Measurements from ENCODE around the gene CHRNB1. TPM values are rescaled to one million over a fixed set of nuclear protein-coding genes. Genes with fewer than 3 reads are reported as not detected.

Gene CHRNB1
- total RNA-seq, 1 experiment from 2014 or later = 1.7 TPM

DNA sequence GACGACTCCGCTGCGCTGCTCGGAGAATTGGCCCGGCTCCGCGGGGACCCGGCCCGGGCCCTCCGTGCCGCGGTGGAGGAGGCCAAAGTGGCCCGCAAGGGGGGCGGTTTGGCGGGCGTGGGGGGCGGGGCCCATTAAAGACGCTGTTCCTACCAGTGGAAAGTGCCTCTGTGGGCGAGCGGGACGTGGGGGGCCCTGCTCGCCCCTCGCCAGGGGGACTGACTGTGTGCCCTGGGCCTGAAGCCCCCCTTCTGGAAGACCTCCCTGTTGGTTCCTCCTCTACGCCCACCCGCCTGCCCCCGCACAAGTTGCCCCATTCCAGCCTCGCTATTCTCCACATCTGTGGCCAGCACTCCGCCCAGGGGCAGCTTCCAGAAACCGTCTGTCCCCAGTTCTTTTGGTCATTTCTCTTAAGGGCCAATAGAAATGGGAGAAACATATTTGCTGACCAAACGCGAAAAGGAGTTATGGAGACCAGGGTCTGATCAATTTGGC lies 7.4 kb upstream of the CHRNB1 start:
- H3K27me3 ChIP-seq (replicated peaks; ENCODE audit: control insufficient read depth, insufficient read depth, low read length) = no peaks in the 10 kb centered on the region
- Mint-ChIP-seq H3K4me3 (ENCODE audit: unreplicated experiment) (peak overlapping the region; percentile 81), H3K9me3 (ENCODE audit: unreplicated experiment) (no peaks in the 10 kb centered on the region), H3K27me3 (ENCODE audit: insufficient read depth, unreplicated experiment) (no peaks in the 10 kb centered on the region), H3K36me3 (ENCODE audit: insufficient read depth, unreplicated experiment) (peaks cover 23% of the 10 kb centered on the region), H3K4me1 (ENCODE audit: low read depth, unreplicated experiment) (peaks cover 6% of the 10 kb centered on the region), H3K27ac (ENCODE audit: unreplicated experiment) (peak overlapping the region; percentile 95)
- no peaks in the 10 kb centered on the region for H3K9me3 ChIP-seq
- intact Hi-C loops (cut with micrococcal nuclease; ENCODE audit: unreplicated experiment) = loop anchor here (1.0 to 5.0 kb wide), 3 partner anchors 46 to 250 kb away; partner anchors contain the start of genes TMEM95, TP53 and WRAP53
- ChIA-PET CTCF (interaction anchor here (0.6 to 2.9 kb wide), 10 partner anchors 18 to 123 kb away, joined by 3 to 21 read pairs (median 4); partner anchors contain the start of genes TMEM256, TNFSF13 and ZBTB4), POLR2A (interaction anchor here (0.5 to 2.9 kb wide), 3 partner anchors 27 to 47 kb away, joined by 3 to 38 read pairs (median 4); partner anchors contain the start of genes POLR2A and TMEM256)
- BruUV-seq (replicated peaks) = no TSS peak
- peak overlapping the region; percentile 28 for H3K4me3 ChIP-seq (ENCODE audit: low read depth, low read length)
- no peak for DNase-seq
- TF ChIP-seq, protein P1, sequence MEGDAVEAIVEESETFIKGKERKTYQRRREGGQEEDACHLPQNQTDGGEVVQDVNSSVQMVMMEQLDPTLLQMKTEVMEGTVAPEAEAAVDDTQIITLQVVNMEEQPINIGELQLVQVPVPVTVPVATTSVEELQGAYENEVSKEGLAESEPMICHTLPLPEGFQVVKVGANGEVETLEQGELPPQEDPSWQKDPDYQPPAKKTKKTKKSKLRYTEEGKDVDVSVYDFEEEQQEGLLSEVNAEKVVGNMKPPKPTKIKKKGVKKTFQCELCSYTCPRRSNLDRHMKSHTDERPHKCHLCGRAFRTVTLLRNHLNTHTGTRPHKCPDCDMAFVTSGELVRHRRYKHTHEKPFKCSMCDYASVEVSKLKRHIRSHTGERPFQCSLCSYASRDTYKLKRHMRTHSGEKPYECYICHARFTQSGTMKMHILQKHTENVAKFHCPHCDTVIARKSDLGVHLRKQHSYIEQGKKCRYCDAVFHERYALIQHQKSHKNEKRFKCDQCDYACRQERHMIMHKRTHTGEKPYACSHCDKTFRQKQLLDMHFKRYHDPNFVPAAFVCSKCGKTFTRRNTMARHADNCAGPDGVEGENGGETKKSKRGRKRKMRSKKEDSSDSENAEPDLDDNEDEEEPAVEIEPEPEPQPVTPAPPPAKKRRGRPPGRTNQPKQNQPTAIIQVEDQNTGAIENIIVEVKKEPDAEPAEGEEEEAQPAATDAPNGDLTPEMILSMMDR (IDR thresholded peaks at IDR 0.05; ENCODE audit: insufficient read depth in 1 of 2, low read depth in 1 of 2, low read length in 1 of 2, severe bottlenecking in 1 of 2, unreplicated experiment in 1 of 2) = no peak
- no peaks in the 10 kb centered on the region for H3K36me3 ChIP-seq (ENCODE audit: control insufficient read depth, insufficient read depth, low read length)
- no peaks in the 10 kb centered on the region for H3K4me1 ChIP-seq

DNA sequence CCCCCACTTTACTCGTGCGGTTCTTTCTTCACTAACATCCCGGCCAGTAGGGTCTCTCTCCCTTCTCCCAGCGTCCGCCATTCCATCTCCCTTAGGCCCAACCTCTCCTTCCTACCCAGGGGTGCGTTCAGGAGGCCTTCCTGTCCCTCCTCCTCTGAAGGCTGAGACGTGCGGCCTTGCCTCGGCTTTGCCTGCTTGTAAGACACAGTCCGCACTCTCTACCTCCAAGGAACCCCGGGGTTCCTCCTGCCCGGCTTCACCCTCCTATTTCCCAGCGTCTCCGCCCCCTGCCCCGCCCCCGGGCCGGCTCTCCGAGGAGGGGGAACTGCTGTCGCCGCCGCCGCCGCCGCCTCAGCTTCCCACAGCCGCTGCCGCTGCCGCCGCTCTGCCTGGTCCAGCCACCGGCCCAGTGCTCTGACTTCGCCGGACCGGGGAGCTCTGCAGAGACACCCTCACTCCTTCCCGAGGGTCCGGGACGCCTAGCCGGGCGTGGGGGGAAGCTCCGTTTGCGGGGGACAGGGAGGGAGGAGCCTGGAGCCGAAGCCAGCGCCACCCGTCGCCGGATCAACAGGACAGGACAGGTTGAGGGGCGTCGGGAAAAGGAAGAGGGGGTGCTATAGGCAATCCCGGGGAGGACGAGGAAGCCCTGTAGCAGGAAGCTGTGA lies 6.8 kb upstream of the CHRNB1 start:
- BruUV-seq (replicated peaks) = no TSS peak
- H3K36me3 Mint-ChIP-seq (ENCODE audit: insufficient read depth, unreplicated experiment) = peaks cover 23% of the 10 kb centered on the region
- intact Hi-C loops (cut with micrococcal nuclease; ENCODE audit: unreplicated experiment) = loop anchor here (1.0 to 5.0 kb wide), 3 partner anchors 45 to 249 kb away; partner anchors contain the start of genes TMEM95, TP53 and WRAP53
- no peaks in the 10 kb centered on the region for H3K36me3 ChIP-seq (ENCODE audit: control insufficient read depth, insufficient read depth, low read length)
- no peak overlapping the region for H3K27ac Mint-ChIP-seq (ENCODE audit: unreplicated experiment)
- H3K27me3 ChIP-seq (replicated peaks; ENCODE audit: control insufficient read depth, insufficient read depth, low read length) = no peaks in the 10 kb centered on the region
- H3K9me3 ChIP-seq = no peaks in the 10 kb centered on the region
- H3K27me3 Mint-ChIP-seq (ENCODE audit: insufficient read depth, unreplicated experiment) = no peaks in the 10 kb centered on the region
- peaks cover 6% of the 10 kb centered on the region for H3K4me1 Mint-ChIP-seq (ENCODE audit: low read depth, unreplicated experiment)
- no peaks in the 10 kb centered on the region for H3K4me1 ChIP-seq
- DNase-seq = no peak
- H3K9me3 Mint-ChIP-seq (ENCODE audit: unreplicated experiment) = no peaks in the 10 kb centered on the region
- POLR2A ChIA-PET = interaction anchor here (0.5 kb wide), 1 partner anchor 46 kb away, joined by 4 read pairs; no protein-coding TSS in a partner anchor
- H3K4me3 ChIP-seq (ENCODE audit: low read depth, low read length) = no peak overlapping the region
- CTCF ChIA-PET = interaction anchor here (0.6 kb wide), 1 partner anchor 78 kb away, joined by 3 read pairs; no protein-coding TSS in a partner anchor
- TF ChIP-seq, protein P1 (IDR thresholded peaks at IDR 0.05; ENCODE audit: insufficient read depth in 1 of 2, low read depth in 1 of 2, low read length in 1 of 2, severe bottlenecking in 1 of 2, unreplicated experiment in 1 of 2) = no peak
- peak overlapping the region; percentile 89 for H3K4me3 Mint-ChIP-seq (ENCODE audit: unreplicated experiment)

DNA sequence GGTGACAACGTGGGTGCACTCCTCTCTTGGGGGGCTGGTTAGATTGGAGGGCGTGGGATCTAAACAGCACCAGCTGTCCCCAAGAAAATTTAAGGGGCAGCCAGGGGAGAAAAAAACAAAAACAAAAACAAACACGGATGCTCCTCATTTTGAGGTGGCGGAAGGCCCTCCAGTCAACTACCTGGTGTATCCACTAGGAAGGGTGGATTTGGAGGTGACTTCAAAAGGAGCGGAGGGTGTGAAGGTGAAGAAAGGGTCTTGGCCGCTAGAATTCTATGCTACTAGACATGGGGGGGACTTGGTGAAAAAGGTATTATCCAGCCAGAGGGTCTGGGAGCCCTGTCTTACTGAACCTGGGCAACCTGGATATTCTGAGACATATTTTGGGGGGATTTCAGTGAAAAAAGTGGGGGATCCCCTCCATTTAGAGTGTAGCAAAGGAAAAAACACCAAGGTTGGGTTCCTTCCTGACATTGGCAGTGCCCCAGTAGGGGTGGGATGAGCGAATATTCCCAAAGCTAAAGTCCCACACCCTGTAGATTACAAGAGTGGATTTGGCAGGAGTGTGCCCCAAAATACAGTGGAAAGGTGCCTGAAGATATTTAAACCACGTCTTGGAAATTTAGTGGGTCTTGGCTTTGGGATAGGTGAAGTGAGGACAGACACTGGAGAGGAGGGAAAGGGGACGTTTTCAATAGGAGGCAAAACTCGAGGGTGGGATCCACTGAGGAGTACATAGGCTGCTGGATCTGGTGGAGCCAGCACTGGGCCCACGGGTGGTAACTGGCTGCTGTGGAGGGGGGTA lies 6.0 kb upstream of the CHRNB1 start:
- peak overlapping the region; percentile 37 for H3K4me3 ChIP-seq (ENCODE audit: low read depth, low read length)
- H3K27me3 Mint-ChIP-seq (ENCODE audit: insufficient read depth, unreplicated experiment) = no peaks in the 10 kb centered on the region
- intact Hi-C loops (cut with micrococcal nuclease; ENCODE audit: unreplicated experiment) = loop anchor here (5.0 kb wide), 2 partner anchors 82 to 248 kb away; partner anchors contain the start of genes TMEM95, TP53 and WRAP53
- H3K9me3 ChIP-seq = no peaks in the 10 kb centered on the region
- H3K27me3 ChIP-seq (replicated peaks; ENCODE audit: control insufficient read depth, insufficient read depth, low read length) = no peaks in the 10 kb centered on the region
- H3K27ac Mint-ChIP-seq (ENCODE audit: unreplicated experiment) = no peak overlapping the region
- ChIA-PET CTCF (interaction anchor here (1.7 kb wide), 1 partner anchor 63 kb away, joined by 8 read pairs; no protein-coding TSS in a partner anchor), POLR2A (interaction anchor here (0.5 to 0.7 kb wide), 2 partner anchors 46 to 201 kb away, joined by 3 to 4 read pairs; no protein-coding TSS in a partner anchor)
- peaks cover 6% of the 10 kb centered on the region for H3K4me1 Mint-ChIP-seq (ENCODE audit: low read depth, unreplicated experiment)
- H3K36me3 ChIP-seq (ENCODE audit: control insufficient read depth, insufficient read depth, low read length) = no peaks in the 10 kb centered on the region
- no TSS peak for BruUV-seq (replicated peaks)
- no peak for DNase-seq
- H3K9me3 Mint-ChIP-seq (ENCODE audit: unreplicated experiment) = no peaks in the 10 kb centered on the region
- H3K4me3 Mint-ChIP-seq (ENCODE audit: unreplicated experiment) = peak overlapping the region; percentile 89
- H3K36me3 Mint-ChIP-seq (ENCODE audit: insufficient read depth, unreplicated experiment) = peaks cover 23% of the 10 kb centered on the region
- H3K4me1 ChIP-seq = no peaks in the 10 kb centered on the region
- TF ChIP-seq, protein P1 (IDR thresholded peaks at IDR 0.05; ENCODE audit: insufficient read depth in 1 of 2, low read depth in 1 of 2, low read length in 1 of 2, severe bottlenecking in 1 of 2, unreplicated experiment in 1 of 2) = no peak

Measured in Caco-2 (cell line).